GM12878 (cell line): ENCODE data around the gene MASTL. TPM values are rescaled to one million over a fixed set of nuclear protein-coding genes. Genes with fewer than 3 reads are reported as not detected.

Experiments used
- ATAC-seq: fragments of 200-7000 bp; cut with Tn5 transposase; 3 replicates; pipeline ENCODE4 v1.9.1; 2020; ENCODE audit warnings: mild to moderate bottlenecking, moderate library complexity
- BruUV-seq: library from RNA; stranded (reverse); fragments of 400-500 nt; replicated peaks from 2 replicates; lab custom pipeline; 2021; lab: Mats Ljungman, UMichigan
- CTCF ChIA-PET: fragments of 300-600 bp; sonication (Branson Sonifier 250); formaldehyde crosslinking; extraction: SDS; loops from one replicate; lab custom pipeline; 2021; ENCODE audit warnings: inconsistent platforms; lab: Yijun Ruan, JAX
- POLR2A ChIA-PET: fragments of 350-600 bp; formaldehyde crosslinking; extraction: SDS; loops from one replicate; lab custom pipeline; 2021; ENCODE audit warnings: inconsistent platforms; lab: Charles Lee
- RAD21 ChIA-PET: fragments of 300-600 bp; sonication (Branson Sonifier 250); formaldehyde crosslinking; loops from one replicate; lab custom pipeline; 2023; ENCODE audit warnings: antibody characterized with exemption; ENCODE audit not compliant: unreplicated experiment; lab: Charles Lee
- SMC1A ChIA-PET: fragments of 300-600 bp; sonication (Branson Sonifier 250); formaldehyde crosslinking; loops from one replicate; lab custom pipeline; 2023; ENCODE audit not compliant: unreplicated experiment, uncharacterized antibody; lab: Charles Lee
- DNase-seq: peaks from one replicate; pipeline ENCODE4 v3.0.0-alpha.2; 2011; ENCODE audit warnings: low read depth, low spot score
- FAIRE-seq: peaks from 3 replicates; lab custom pipeline; 2011; peaks lifted over from hg19 to GRCh38; lab: Jason Lieb, UNC
- H2AFZ ChIP-seq: 2 replicates; pipeline ENCODE4 v1.6.0; 2011; ENCODE audit warnings: low read depth, low read length, control low read depth; ENCODE audit not compliant: control insufficient read depth
- H3K27ac ChIP-seq: 2 replicates; pipeline ENCODE4 v1.5.1; 2011; ENCODE audit warnings: control low read depth; ENCODE audit not compliant: control insufficient read depth, insufficient read depth
- H3K27me3 ChIP-seq, 2 experiments: replicated peaks in 1 of 2; 2 replicates each; pipeline versions ENCODE4 v1.6.0 to v1.6.1; 2011; ENCODE audit warnings: low read length in 1 of 2; ENCODE audit not compliant: control insufficient read depth in 2 of 2, insufficient read depth in 2 of 2
- H3K36me3 ChIP-seq, 2 experiments: 2 replicates each; pipeline ENCODE4 v1.5.1; 2011; ENCODE audit warnings: low read length in 1 of 2; ENCODE audit not compliant: control insufficient read depth in 2 of 2, insufficient read depth in 2 of 2
- H3K4me1 ChIP-seq: 2 replicates; pipeline ENCODE4 v1.6.1; 2011; ENCODE audit warnings: mild to moderate bottlenecking, low read length, moderate library complexity, mixed read lengths; ENCODE audit not compliant: control insufficient read depth, insufficient read depth
- H3K4me2 ChIP-seq: 2 replicates; pipeline ENCODE4 v1.6.0; 2011; ENCODE audit warnings: control low read depth; ENCODE audit not compliant: control insufficient read depth, insufficient read depth
- H3K4me3 ChIP-seq: fragments of 200-600 bp; sonication (generic); 2 replicates; pipeline ENCODE4 v1.5.1; 2016
- H3K79me2 ChIP-seq: 2 replicates; pipeline ENCODE4 v1.6.0; 2011; ENCODE audit warnings: low read length; ENCODE audit not compliant: control insufficient read depth, insufficient read depth
- H3K9ac ChIP-seq: 2 replicates; pipeline ENCODE4 v1.8.0; 2011; ENCODE audit warnings: low read length, control low read depth, mixed read lengths; ENCODE audit not compliant: control insufficient read depth, insufficient read depth
- H3K9me3 ChIP-seq: replicated peaks from 3 replicates; pipeline ENCODE4 v1.5.1; 2011; ENCODE audit warnings: mild to moderate bottlenecking, low read length; ENCODE audit not compliant: control insufficient read depth, insufficient read depth
- H4K20me1 ChIP-seq: 2 replicates; pipeline ENCODE4 v1.6.0; 2011; ENCODE audit not compliant: control insufficient read depth, insufficient read depth
- ATF7 ChIP-seq: fragments of 450-650 bp; IDR thresholded peaks from 2 replicates; pipeline ENCODE4 v1.6.1; 2016; ENCODE audit warnings: low read depth, mild to moderate bottlenecking
- CHD1 ChIP-seq: IDR thresholded peaks from 2 replicates; pipeline ENCODE4 v1.6.1; 2012; ENCODE audit warnings: low read depth, low read length, improper control_type of control experiment
- DPF2 ChIP-seq: fragments of 450-650 bp; IDR thresholded peaks from 2 replicates; pipeline ENCODE4 v1.6.1; 2017; ENCODE audit warnings: mild to moderate bottlenecking
- HCFC1 ChIP-seq: fragments of 150-350 bp; IDR thresholded peaks from 2 replicates; pipeline ENCODE4 v1.6.1; 2014; ENCODE audit warnings: low read length
- POU2F2 ChIP-seq: IDR thresholded peaks from 3 replicates; pipeline ENCODE4 v1.6.1; 2011; ENCODE audit warnings: low read depth, mild to moderate bottlenecking, low read length, borderline replicate concordance
- SMC3 ChIP-seq: IDR thresholded peaks from 2 replicates; pipeline ENCODE4 v1.6.1; 2011; ENCODE audit warnings: low read length, improper control_type of control experiment, borderline replicate concordance
- TBL1XR1 ChIP-seq: IDR thresholded peaks from 2 replicates; pipeline ENCODE4 v1.6.1; 2012; ENCODE audit warnings: low read depth, low read length, improper control_type of control experiment
- ZBED1 ChIP-seq: IDR thresholded peaks from 2 replicates; pipeline ENCODE4 v1.6.1; 2016; ENCODE audit warnings: borderline replicate concordance
- ZNF217 ChIP-seq: fragments of 450-650 bp; IDR thresholded peaks from 2 replicates; pipeline ENCODE4 v1.6.1; 2017; ENCODE audit warnings: antibody characterized with exemption, mild to moderate bottlenecking
- WGBS: methylation state at CpG from one replicate; pipeline ENCODE4 v1.1.6; 2016; ENCODE audit warnings: low lambda C conversion rate; ENCODE audit not compliant: insufficient replicate concordance, insufficient coverage; ENCODE audit errors: missing lambda C conversion rate; 5-methylcytosine and 5-hydroxymethylcytosine counted together
- in situ Hi-C: fragments of 300-500 bp; cut with MboI; formaldehyde crosslinking; loops from 9 replicates; pipeline ENCODE4 v1.14.3; 2018; ENCODE audit warnings: mixed read lengths
- intact Hi-C: fragments of 100-400 bp; cut with micrococcal nuclease; formaldehyde crosslinking; loops from one replicate; pipeline ENCODE4 v1.14.2; 2022; ENCODE audit not compliant: unreplicated experiment
- polyA plus RNA-seq, 11 experiments: library from polyadenylated mRNA; depleted of rRNA in 4 of 11; unstranded in 6 of 11; stranded (reverse) in 5 of 11; fragments of >200 nt; fragmentation: Nextera tagmentation in 4 of 11; fragmentation: Illumina TruSeq in 1 of 11; extraction: Ambion mirVana in 4 of 11; extraction: Trizol in 1 of 11; gene quantifications; 1 replicate in 1 of 11; 2 replicates in 10 of 11; pipeline versions ENCODE4 v1.2.1 to v1.2.3, GENCODE V29; 2011 to 2016; ENCODE audit warnings: inconsistent platforms in 2 of 11, missing spikeins in 2 of 11, low read depth in 1 of 11
- total RNA-seq, 4 experiments: library from RNA; depleted of rRNA in 3 of 4; stranded (reverse); fragments of >200 nt in 3 of 4; fragmentation: Illumina TruSeq in 1 of 4; extraction: Trizol in 1 of 4; gene quantifications; 2 replicates each; pipeline versions ENCODE4 v1.2.1 to v1.2.3, GENCODE V29; 2013 to 2021
- TF ChIP-seq, protein P1 (sequence below): fragments of 450-650 bp; formaldehyde crosslinking; IDR thresholded peaks from 2 replicates; pipeline ENCODE4 v1.5.0; 2022; ENCODE audit warnings: mild to moderate bottlenecking, missing genetic modification characterization
- TF ChIP-seq, protein P2 (sequence below): fragments of 450-650 bp; IDR thresholded peaks from 2 replicates; pipeline ENCODE4 v1.6.1; 2017; ENCODE audit warnings: mild to moderate bottlenecking, moderate library complexity

Gene MASTL
- total and polyA plus RNA-seq, 10 of the 15 experiments (the other 5 are each of a cell fraction or from before 2014, with no cell fraction given), result 7.1 to 36.9 (median 21.3) TPM

DNA sequence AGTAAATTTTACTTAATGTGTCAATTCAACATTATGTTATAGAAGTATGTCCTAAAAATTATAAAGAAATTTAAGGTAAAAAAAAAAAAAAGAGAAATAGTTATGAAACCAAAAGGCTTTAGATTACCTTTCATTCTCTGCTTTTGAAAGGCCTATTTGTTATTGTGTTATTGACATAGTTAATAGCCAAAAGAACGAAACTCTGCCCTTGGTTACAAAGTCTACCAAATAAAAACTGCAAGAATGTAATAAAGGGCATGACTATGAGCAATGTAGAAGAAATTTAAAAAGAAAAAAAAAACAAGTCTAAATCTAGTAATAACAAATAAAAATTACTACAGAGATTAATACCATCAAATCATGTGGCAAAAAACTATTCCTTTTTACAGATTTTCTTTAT, 74.9 kb downstream of the MASTL start:
- H3K27me3 ChIP-seq, result no peaks in the 10 kb centered on the region
- ATAC-seq (no peak), DNase-seq (no peak), FAIRE-seq (no peak)
- no peak overlapping the region for H3K4me3 ChIP-seq
- ChIA-PET POLR2A (interaction anchor here (0.9 kb wide), 1 partner anchor 13 kb away, joined by 3 read pairs; no protein-coding TSS in a partner anchor), CTCF (interaction anchor here (0.6 kb wide), 1 partner anchor 116 kb away, joined by 3 read pairs; no protein-coding TSS in a partner anchor), RAD21 (no interaction called here), SMC1A (interaction anchor here (1.6 kb wide), 1 partner anchor 10 kb away, joined by 6 read pairs; no protein-coding TSS in a partner anchor)
- in situ Hi-C loops, result no loop called here
- no peak overlapping the region for H3K27ac ChIP-seq
- H3K4me2 ChIP-seq, result no peak overlapping the region
- H3K4me1 ChIP-seq, result no peaks in the 10 kb centered on the region
- H2AFZ ChIP-seq, result no peak overlapping the region
- TF ChIP-seq CHD1 (no peak), HCFC1 (no peak), SMC3 (no peak), ZBED1 (no peak), ZNF217 (no peak), DPF2 (no peak), POU2F2 (no peak), ATF7 (no peak), TBL1XR1 (no peak)
- TF ChIP-seq, protein P1, sequence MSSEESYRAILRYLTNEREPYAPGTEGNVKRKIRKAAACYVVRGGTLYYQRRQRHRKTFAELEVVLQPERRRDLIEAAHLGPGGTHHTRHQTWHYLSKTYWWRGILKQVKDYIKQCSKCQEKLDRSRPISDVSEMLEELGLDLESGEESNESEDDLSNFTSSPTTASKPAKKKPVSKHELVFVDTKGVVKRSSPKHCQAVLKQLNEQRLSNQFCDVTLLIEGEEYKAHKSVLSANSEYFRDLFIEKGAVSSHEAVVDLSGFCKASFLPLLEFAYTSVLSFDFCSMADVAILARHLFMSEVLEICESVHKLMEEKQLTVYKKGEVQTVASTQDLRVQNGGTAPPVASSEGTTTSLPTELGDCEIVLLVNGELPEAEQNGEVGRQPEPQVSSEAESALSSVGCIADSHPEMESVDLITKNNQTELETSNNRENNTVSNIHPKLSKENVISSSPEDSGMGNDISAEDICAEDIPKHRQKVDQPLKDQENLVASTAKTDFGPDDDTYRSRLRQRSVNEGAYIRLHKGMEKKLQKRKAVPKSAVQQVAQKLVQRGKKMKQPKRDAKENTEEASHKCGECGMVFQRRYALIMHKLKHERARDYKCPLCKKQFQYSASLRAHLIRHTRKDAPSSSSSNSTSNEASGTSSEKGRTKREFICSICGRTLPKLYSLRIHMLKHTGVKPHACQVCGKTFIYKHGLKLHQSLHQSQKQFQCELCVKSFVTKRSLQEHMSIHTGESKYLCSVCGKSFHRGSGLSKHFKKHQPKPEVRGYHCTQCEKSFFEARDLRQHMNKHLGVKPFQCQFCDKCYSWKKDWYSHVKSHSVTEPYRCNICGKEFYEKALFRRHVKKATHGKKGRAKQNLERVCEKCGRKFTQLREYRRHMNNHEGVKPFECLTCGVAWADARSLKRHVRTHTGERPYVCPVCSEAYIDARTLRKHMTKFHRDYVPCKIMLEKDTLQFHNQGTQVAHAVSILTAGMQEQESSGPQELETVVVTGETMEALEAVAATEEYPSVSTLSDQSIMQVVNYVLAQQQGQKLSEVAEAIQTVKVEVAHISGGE (CRISPR knock-in tag), result no peak
- TF ChIP-seq, protein P2, sequence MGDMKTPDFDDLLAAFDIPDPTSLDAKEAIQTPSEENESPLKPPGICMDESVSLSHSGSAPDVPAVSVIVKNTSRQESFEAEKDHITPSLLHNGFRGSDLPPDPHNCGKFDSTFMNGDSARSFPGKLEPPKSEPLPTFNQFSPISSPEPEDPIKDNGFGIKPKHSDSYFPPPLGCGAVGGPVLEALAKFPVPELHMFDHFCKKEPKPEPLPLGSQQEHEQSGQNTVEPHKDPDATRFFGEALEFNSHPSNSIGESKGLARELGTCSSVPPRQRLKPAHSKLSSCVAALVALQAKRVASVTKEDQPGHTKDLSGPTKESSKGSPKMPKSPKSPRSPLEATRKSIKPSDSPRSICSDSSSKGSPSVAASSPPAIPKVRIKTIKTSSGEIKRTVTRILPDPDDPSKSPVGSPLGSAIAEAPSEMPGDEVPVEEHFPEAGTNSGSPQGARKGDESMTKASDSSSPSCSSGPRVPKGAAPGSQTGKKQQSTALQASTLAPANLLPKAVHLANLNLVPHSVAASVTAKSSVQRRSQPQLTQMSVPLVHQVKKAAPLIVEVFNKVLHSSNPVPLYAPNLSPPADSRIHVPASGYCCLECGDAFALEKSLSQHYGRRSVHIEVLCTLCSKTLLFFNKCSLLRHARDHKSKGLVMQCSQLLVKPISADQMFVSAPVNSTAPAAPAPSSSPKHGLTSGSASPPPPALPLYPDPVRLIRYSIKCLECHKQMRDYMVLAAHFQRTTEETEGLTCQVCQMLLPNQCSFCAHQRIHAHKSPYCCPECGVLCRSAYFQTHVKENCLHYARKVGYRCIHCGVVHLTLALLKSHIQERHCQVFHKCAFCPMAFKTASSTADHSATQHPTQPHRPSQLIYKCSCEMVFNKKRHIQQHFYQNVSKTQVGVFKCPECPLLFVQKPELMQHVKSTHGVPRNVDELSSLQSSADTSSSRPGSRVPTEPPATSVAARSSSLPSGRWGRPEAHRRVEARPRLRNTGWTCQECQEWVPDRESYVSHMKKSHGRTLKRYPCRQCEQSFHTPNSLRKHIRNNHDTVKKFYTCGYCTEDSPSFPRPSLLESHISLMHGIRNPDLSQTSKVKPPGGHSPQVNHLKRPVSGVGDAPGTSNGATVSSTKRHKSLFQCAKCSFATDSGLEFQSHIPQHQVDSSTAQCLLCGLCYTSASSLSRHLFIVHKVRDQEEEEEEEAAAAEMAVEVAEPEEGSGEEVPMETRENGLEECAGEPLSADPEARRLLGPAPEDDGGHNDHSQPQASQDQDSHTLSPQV, result no peak
- H4K20me1 ChIP-seq, result no peaks in the 10 kb centered on the region
- no peak overlapping the region for H3K9ac ChIP-seq
- no TSS peak for BruUV-seq
- H3K79me2 ChIP-seq, result no peaks in the 10 kb centered on the region
- no peaks in the 10 kb centered on the region for H3K9me3 ChIP-seq
- WGBS, result 96% methylated on average over 1 of the region's 1 CpG
- intact Hi-C loops, result no loop called here
- peaks cover 0 to 8% of the 10 kb centered on the region in 2 experiments; a peak in 2 of 4 replicates for H3K36me3 ChIP-seq
